RWPE2 (cell line): ENCODE results near the gene BMP7.

ENCODE experiments used
- ATAC-seq: fragments of 200-7000 bp; cut with Tn5 transposase; 3 replicates; pipeline ENCODE4 v1.9.1; 2021; ENCODE audit warnings: low read depth
- DNase-seq: peaks from one replicate; pipeline ENCODE4 v3.0.0-alpha.2; 2020; ENCODE audit warnings: low spot score
- H3K27ac ChIP-seq: fragments of 450-650 bp; 2 replicates; pipeline ENCODE4 v1.5.1; 2017; ENCODE audit warnings: mild to moderate bottlenecking; ENCODE audit not compliant: poor library complexity, severe bottlenecking
- H3K27me3 ChIP-seq: fragments of 250-450 bp; sonication (Bioruptor Pico); 2 replicates; pipeline ENCODE4 v1.5.1; 2021; ENCODE audit warnings: mild to moderate bottlenecking, moderate library complexity; ENCODE audit not compliant: insufficient read depth, poor library complexity, severe bottlenecking
- H3K36me3 ChIP-seq: fragments of 250-450 bp; sonication (Bioruptor Pico); 2 replicates; pipeline ENCODE4 v1.5.1; 2020; ENCODE audit warnings: low read depth, mild to moderate bottlenecking, moderate library complexity
- H3K4me1 ChIP-seq: fragments of 250-450 bp; sonication (Bioruptor Pico); 2 replicates; pipeline ENCODE4 v1.5.1; 2021; ENCODE audit warnings: mild to moderate bottlenecking, moderate library complexity; ENCODE audit not compliant: insufficient read depth, poor library complexity, severe bottlenecking
- H3K4me3 ChIP-seq: fragments of 250-450 bp; sonication (Bioruptor Pico); 2 replicates; pipeline ENCODE4 v1.5.1; 2021; ENCODE audit warnings: mild to moderate bottlenecking, moderate library complexity; ENCODE audit not compliant: severe bottlenecking
- H3K9me3 ChIP-seq: fragments of 250-450 bp; sonication (Bioruptor Pico); 2 replicates; pipeline ENCODE4 v1.5.1; 2021; ENCODE audit warnings: mild to moderate bottlenecking, moderate library complexity; ENCODE audit not compliant: severe bottlenecking
- CTCF ChIP-seq: fragments of 450-650 bp; IDR thresholded peaks from one replicate; pipeline ENCODE4 v1.5.1; 2017; ENCODE audit warnings: mild to moderate bottlenecking, moderate library complexity; ENCODE audit not compliant: poor library complexity, severe bottlenecking

Gene BMP7

GRCh38 chr20:57289391-57290177 lies 23.1 kb upstream of the BMP7 start:
- H3K9me3 ChIP-seq, result no peaks in the 10 kb centered on the region
- peaks cover 94% of the 10 kb centered on the region for H3K27me3 ChIP-seq
- H3K36me3 ChIP-seq, result no peaks in the 10 kb centered on the region
- no peak overlapping the region for H3K4me3 ChIP-seq
- DNase-seq (no peak), ATAC-seq (no peak)
- no peak overlapping the region for H3K27ac ChIP-seq
- TF ChIP-seq CTCF, result no peak
- H3K4me1 ChIP-seq, result no peaks in the 10 kb centered on the region

GRCh38 chr20:57288651-57289277 lies 22.3 kb upstream of the BMP7 start:
- no peak overlapping the region for H3K4me3 ChIP-seq
- no peak for DNase-seq
- no peak for ATAC-seq

GRCh38 chr20:57287901-57288300 lies 21.5 kb upstream of the BMP7 start:
- Histone ChIP-seq H3K27me3 (peaks cover 94% of the 10 kb centered on the region), H3K36me3 (no peaks in the 10 kb centered on the region), H3K4me1 (no peaks in the 10 kb centered on the region), H3K4me3 (no peak overlapping the region), H3K9me3 (no peaks in the 10 kb centered on the region), H3K27ac (no peak overlapping the region)
- TF ChIP-seq CTCF, result no peak
- no peak for ATAC-seq
- DNase-seq, result no peak

More at GRCh38 chr20:57288651-57289277, 22.3 kb upstream of the BMP7 start:
- Histone ChIP-seq H3K36me3 (no peaks in the 10 kb centered on the region), H3K4me1 (no peaks in the 10 kb centered on the region), H3K27me3 (peaks cover 94% of the 10 kb centered on the region), H3K27ac (no peak overlapping the region), H3K9me3 (no peaks in the 10 kb centered on the region)
- no peak for TF ChIP-seq CTCF

- ATAC-seq (no peak), DNase-seq (no peak)
- Histone ChIP-seq H3K27ac (no peak overlapping the region), H3K27me3 (peaks cover 96% of the 10 kb centered on the region), H3K4me1 (no peaks in the 10 kb centered on the region), H3K36me3 (no peaks in the 10 kb centered on the region), H3K4me3 (no peak overlapping the region), H3K9me3 (no peaks in the 10 kb centered on the region)
- TF ChIP-seq CTCF, result no peak
Observed at GRCh38 chr20:57287007-57287880, 20.8 kb upstream of the BMP7 start.
